IPS-NIHi7 (cell line): ENCODE data around the gene CCDC180.
"Not testable (repeated sequence)": the region's sequence is repeated elsewhere in the genome, so short reads cannot be mapped to it uniquely, and the experiment has no call there.

Source experiments
- DNase-seq: peaks from one replicate; pipeline ENCODE4 v3.0.0; 2012; ENCODE audit warnings: mixed read lengths; ENCODE audit errors: extremely low spot score

CCDC180 gene

DNA sequence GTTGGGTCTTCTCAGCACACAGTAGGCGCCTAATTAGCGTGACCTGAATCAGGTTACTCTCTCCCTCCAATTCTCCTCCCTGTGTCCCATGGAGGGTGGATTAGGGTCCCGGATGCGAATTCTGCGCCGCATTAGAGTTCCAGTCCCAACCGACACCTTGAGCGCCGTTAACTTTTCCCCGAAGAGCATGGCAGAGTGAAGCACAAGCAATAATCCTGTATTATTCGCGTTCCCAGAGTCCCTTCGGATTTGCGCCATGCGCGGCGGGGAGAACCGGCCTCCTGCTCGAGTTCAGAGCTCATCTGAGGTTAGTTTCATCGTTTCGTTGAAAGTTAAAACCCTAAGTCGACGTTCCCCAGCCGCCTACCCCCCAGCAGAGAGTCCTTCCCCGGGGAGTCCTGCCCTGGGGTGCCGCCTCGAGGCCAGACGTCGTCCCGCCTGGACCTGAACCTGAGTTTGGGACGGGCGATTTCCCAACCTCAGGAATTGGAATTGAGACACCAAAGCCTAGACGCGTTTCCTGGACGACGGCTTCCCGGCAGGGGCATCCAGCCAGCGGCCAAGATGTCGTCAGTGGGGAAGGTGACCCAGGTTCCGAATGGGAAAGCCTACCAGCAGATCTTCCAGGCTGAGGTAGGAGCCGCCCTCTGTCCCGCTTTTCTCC, at the start of gene CCDC180:
Gene CCDC180 (plus strand): TSS at position 160 of the 664 bp plus-strand sequence. CDS start 405 bp downstream, at position 565.
- DNase-seq: peak; percentile 32

DNA sequence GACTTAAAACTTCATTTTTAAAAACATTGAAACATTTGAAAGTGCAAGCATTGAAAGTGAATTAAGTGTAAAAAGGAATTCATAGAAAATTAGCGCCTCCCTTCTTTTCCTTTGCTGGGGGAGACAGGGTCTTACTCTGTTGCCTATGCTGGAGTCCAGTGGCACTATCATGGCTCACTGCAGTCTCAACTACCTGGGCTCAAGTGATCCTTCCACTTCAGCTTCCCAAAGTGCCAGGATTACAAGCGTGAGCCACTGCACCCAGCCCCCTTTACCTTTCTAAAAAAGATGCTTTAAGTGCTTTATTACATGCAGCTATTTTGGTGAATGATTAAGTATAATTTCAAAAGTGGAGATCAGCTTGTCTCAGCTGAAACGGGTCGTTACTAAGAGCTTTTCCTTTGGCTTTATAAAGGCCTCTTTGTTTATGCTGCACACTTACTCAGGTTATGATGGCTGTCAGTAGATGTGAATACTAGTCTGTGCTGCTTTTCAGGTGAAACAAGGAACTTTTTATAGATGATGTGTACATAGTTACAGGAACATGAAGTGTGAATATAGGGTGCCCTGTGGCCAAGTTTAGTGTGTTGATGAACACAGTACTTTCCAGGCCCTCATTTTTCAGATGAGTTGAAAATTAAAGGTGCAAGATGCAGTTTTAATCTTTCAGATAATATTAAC, 47.5 kb upstream of the CCDC180 start:
- DNase-seq: not testable (repeated sequence)

DNA sequence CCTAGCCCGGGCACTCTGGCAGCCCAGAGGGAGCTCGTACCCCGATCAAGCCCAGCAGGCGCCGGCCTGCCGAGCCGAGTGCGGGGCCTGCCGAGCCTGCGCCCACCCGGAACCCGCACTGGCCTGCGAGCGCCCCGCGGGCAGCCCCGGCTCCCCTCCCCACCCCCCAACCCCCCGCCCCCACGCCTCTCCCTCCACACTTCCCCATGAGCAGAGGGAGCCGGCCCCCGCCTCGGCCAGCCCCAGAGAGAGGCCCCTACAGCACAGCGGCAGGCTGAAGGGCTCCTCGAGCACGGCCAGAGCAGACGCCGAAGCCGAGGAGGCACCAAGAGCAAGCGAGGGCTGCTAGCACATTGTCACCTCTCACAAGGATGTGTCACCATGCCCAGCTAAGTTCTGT, 36.2 kb upstream of the CCDC180 start:
- DNase-seq: peak; percentile 33

DNA sequence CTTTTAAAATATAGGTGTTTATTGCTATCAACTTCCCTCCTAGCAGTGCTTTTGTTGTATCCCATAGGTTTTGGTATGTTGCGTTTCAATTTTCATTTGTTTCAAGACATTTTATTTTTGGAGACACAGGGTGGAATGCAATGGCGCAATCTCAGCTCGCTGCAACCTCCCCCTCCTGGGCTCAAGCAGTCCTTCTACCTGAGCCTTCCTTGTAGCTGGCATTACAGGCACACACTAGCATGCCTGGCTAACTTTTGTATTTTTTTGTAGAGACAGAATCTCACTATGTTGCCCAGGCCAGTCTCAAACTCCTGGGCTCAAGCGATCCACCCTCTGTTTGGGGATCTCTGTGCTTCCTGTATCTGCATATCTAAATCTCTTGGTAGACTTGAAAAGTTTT, 35.4 kb upstream of the CCDC180 start:
- DNase-seq: no peak

DNA sequence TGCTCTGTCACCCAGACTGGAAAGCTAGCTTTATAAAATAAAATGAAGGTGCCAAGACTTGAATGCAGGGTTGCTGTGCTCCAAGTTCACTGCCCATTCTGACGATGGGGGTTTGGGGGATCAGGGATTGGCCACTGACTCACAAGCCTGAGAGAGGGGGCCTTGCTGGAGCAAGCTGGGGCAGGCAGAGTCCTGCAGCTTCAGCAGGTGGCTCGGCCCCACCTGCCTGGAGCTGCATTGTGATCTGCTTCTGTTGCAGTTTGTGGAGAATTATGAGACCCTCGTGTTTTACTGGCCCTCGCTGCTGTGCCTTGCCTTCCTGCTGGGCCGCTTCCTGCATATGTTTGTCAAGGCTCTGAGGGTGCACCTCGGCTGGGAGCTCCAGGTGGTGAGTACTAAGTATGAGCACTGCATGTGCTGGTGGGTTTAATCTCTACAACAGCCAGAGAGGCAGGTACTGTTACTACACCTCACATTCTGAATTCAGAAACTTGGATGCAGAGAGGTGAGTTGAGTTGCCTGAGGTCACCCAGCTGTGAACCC, 31.1 kb upstream of the CCDC180 start:
- DNase-seq: peak; percentile 43

DNA sequence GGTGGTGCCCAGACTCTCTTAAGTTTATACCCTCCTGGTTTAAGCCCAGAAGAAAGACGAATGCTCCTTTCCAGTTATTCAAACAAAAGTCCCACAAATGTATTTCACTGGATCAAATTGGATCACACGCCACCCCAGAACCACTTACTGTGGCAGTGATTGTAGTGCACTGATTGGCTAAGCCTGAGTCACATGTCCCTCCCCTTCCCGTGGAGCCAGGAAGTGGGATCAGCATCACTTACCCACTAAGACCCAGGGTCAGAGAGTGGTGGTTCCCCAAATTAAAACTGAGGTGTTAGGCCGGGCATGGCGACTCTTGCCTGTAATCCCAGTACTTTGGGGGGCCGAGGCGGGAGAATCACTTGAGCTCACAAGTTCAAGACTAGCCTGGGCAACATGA, 29.5 kb upstream of the CCDC180 start:
- DNase-seq: no peak

DNA sequence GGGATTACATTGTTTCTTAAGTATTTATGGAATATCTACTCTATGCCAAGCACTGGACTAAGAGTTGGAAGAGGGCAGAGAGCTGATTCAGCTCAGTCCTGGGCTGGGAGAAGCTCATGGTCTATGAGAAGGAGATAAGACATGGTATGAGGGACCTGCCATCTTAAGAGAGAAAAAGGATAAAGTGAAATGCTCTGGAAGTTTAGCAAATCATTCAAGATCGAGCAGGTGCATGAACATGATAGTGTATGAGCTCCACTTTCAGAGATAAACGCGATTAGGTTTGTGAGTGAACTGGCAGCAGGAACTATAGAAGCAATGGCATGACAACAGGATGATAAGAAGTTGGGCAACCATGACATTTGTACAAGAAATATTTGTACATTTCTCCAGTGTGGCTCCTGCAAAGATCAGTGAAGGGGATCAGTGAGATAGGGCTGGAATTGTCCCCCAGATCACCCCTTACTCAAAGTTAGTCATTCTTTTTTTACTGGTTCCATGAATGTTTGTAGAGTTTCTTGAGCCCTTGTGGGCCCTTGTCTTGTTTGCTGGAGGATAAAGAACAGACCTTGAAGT, 26.6 kb upstream of the CCDC180 start:
- DNase-seq: no peak

DNA sequence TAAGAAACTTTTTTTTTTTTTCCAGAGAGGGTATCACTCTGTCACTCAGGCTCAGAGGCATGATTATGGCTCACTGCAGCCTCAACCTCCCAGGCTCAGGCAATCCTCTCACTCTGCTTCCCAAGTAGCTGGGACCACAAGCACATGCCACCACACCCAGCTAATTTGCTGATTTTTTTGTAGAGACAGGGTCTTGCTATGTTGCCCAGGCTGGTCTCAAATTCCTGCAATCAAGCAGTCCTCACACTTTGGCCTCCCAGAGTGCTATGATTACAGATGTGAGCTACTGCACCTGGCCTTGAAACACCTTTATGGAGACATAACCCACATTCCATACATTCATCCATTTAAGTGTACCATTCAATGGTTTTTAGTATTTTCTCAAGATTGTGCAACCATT, 23.7 kb upstream of the CCDC180 start:
- DNase-seq: no peak

DNA sequence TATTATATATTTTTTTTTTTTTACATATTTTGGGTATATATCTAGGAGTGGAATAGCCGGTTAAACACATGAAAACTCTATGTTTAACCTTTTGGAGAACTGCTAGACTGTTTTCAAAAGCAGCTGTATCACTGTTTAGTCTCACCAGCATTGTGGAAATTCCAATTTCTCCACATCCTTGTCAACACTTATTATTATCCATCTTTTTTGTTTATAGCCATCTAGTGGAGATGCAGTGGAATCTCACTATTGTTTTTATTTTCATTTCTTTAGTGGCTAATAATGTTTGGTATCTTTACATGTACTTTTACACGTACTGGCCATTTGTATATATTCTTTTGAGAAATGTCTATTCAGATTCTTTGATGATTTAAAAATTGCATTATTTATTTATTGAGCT, 22.7 kb upstream of the CCDC180 start:
- DNase-seq: no peak

DNA sequence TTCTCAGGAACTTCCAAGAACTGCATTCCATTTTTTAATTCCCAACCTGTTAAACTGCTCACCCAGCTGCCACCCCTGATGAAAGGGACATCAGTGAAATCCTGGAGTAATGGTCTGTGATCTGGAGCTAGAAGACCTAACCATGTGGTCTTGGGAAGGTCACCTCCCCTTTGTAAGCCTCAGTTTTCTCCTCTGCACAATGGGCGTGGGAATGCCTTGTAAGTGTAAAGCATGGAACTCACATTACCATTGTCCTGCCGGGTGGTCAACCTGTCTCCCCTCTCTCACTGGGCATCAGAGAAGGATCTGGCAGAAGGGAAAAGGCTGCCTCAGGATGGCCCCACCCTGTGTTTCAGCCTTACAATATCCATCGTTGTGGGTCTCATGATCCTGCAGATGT, 15.3 kb upstream of the CCDC180 start:
- no peak for DNase-seq

DNA sequence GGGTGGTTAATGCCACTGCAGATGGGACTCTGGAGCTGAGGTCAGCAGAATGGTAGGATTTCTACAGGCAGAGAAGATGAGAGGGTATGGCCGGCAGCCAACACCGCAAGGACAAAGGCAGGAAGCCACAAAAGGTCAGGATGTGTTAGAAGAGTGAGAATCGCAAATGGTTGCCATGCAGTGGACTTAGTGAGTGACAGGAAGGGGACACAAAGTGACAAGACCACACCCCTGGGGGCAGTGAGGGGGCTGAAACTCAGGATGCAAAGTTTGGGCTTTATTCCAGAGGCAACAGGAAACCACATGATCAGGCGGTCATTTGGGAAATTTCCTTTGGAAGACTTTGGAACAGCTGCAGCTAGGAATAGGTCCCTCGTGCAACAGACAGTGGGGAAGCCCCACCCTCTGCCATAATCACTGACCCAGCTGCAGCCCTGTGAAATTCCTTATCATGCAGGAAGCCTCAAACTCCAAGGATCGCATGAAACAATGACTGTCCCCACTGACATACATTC, 14.2 kb upstream of the CCDC180 start:
- no peak for DNase-seq

DNA sequence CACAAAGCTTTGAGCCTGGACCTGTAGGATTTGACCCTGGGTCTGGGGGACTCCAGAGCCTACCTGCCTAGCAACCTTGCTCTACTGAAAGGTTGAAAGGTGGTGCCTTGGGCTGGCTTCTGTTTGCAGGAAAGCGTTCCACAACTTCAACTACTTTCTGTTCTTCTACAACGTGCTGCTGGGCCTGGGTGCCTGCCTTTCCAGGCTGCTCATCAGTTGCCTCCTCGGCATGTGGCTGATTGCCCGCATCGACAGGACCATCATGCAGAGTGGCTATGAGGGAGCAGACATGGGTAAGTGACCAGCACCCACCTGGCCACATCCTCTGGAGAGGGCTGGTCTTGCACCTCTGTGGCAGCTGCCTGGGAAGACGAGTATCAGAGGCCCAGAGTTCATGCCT, 13.6 kb upstream of the CCDC180 start:
- no peak for DNase-seq

DNA sequence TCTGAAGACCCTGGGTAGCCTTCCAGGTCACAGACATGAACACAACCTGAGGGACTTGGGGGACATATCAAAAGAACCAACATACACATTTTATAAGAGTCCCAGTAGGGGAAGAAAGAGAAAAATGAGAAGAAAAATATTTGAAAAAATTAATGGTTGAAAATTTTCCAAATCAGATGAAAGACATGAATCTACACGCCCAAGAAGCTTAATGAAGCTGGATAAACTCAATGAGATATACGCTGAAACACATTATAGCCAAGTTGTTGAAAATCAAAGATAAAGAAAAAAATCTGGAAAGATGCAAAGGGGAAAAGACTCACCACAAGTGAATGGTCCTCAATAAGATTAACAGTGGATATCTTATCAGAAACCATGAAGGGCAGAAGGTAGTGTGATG, 9.6 kb upstream of the CCDC180 start:
- no peak for DNase-seq

DNA sequence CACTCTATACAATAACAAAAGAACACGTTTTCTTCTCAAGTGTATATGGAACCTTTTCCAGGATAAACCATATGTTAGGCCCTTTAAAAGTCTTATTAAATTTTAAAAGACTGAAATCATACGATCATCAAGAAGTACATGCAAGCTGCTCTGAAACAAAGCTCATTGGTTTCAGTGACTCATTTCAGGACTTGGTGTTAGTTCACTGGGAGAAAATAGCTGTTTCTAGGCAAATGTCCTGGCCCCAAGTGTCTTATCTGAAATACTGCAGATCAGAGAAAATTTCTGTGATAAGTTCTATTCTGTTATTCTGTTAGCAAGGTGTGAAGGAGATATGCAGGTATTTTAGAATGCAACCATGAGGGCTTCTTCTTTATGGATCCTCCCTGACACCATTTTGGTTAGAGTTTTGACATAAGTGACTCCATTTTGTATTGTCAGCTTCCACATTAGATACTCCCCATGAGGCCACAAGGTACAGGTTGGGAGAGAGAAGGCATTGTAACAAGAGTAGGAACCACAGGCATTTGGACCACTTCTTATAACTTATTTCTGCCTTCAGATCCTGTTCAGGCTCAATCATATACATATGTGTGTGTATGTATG, 7.5 kb upstream of the CCDC180 start:
- DNase-seq: no peak

DNA sequence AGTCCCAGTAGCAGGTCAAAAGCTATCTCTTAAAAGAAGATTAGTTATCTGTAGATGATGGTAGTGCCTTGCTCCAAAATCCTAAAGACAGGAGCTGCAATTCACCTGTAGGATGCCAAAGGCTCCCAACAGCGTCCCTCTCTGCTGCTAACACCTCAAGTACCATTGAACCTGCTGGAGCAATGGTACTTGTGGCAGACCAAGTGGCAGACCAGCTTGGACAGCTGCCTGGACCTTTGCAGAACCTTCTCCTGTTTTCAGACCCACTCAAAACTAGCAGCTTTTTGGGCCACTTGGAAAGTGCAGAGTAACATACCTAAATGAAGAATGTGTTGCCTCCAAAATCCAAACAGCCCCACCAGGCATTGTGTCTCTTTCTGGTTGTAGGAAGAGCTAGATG, 6.9 kb upstream of the CCDC180 start:
- no peak for DNase-seq

DNA sequence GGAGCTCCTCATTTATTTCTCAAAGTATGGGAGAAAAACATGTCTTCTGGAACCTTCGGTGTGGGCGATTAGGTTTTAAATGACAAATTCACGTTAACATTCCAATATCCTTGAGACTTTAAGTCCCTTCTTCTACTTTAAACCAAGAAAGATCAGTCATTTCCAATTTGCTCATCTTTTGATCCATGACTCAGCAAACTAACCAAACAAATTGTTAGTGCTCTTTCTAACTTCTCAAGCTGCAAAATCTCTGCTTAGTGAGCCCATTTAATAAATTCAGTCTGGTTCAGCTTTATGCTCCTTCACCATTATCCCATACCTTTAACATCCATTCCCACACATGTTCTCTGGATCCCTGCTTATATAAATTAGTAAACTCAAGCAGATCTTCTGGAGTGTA, 5.5 kb upstream of the CCDC180 start:
- no peak for DNase-seq

DNA sequence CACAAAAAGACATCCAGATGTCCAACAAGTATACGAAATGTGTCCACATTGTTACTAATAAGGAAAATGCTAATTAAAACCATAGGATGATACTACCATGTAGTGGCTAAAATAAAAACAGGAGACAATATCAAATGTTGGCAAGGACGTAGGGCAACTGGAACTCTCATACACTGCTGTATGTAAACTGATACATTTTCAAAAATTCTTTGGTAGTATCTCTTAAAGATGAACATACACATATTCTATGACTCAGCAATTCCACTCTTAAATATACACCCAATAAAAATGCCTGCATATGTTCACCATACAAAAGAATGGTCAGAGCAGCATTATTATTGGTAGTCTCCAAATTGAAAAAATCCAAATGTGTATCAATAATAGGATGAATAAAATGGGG, 2.9 kb upstream of the CCDC180 start:
- no peak for DNase-seq

DNA sequence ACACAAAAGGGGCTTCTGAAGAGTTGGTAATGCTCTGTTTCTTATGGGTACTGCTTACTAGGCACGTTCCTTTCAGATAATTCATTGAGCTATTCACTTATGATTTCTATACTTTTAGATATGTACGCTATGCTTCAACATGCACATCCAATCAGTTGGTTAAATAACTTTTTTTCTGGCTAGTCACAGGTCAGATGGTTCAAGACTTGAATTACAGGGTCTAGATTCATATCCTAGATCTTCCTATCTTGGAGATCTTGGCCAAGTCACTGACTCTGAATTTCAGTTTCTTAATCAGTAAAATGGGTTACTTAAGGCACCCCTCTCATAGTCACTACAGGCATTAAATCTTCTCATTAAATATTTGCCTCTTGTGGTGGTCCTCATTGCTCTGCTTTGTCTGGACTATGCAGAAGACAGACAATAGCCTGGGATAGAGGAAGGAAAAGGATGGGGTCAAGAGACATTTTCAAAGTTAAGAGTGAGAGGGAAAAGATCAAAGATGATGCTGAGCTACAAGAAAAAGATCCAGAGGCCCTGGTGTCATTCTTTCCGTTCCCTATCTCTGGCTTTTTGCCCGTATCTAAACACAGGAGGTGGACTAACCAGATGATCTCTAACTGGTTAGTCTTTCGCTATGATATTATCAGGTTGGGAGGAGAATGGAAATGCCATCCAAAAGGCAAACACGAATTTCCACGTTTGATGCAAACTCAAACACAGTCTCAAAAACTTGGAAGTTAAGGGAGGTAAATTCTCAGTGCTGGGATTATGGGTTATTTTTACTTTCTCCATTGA, 1.8 kb upstream of the CCDC180 start:
- no peak for DNase-seq

DNA sequence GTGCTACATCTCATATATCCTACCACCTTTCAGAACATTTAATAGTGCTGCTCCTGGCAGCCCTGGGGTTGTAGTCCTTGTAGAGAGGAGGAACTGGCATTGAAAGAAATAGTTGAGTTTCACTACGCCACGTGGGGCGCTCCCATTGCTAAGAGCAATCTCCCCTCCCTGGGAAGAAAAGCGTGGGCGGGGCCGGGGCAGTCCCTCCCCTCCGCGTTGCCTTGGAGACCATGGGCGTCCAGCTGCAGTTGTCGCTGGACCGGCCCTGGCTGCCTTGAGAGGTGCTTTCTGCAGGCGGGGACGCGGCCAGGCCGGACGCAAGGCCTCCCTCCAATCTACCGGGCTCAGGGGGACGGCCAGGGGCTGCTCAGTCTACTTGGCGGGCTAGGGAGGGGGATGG, 368 bp upstream of the CCDC180 start:
- DNase-seq: peak; percentile 95

DNA sequence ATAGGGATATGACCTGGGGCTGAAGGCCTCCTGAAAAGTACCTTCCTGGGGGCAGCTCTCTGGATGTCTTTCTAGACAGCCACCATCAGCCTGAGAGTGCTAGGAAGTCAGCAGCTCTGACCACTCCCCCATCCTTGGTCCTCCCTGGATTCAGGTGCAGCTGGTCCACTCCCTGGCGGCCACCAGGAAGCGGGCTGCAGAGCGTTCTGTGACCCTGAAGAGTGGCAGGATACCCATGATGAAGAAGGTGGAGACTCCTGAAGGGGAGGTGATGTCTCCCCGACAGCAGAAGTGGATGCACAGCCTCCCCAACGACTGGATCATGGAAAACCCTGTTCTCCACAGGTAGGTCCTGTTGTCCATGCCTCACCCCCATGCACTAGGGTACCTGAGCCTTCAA, 1.8 kb downstream of the CCDC180 start:
- DNase-seq: no peak

DNA sequence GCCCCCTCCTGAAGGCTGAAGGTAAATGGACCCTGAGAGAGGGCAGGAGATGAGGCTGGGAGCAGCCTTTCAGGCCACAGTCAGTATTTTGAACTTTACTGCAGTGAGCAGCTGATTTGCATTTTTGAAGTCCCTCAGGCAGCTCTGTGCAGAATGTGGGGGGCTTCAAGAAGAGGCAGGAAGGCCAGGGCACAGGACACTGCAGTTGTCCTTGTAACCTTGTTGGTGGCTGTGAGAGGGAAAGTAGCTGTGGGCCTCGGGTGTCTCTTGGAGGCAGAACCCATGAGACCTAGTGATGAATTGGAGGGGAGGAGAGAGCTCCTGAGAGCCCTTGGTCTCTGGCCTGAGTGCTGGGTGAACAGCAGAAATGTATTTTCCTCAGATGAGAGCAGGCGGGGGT, 2.6 kb downstream of the CCDC180 start:
- no peak for DNase-seq

DNA sequence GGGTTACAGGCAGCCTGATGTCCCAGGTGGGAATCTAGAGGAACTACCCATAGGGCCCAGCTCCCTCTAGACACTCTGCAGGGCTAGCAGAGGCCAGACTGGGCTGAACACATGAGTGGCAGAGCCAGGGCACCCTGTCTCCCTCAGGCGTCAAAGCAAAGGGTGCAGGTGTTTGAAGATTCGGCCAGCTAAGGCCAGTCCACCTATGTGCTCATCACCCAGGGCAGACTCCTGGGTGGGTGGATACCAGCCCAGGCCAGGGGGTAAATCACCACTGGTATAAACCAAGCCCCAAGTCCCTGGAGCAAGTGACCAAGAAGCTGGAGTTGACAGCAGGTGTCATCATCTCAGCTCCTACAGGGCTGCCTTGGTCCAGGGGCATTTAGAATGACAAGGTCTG, 3.4 kb downstream of the CCDC180 start:
- no peak for DNase-seq
